Dermis microvascular lymphatic vessel endothelial cell (primary cell): ENCODE measurements around the gene EEF1G. TPM values are rescaled to one million over a fixed set of nuclear protein-coding genes. Genes with fewer than 3 reads are reported as not detected.
A peak's percentile ranks its signal among the peaks of the same experiment; 100 is the strongest.
"Not testable (repeated sequence)": the region's sequence is repeated elsewhere in the genome, so short reads cannot be mapped to it uniquely, and the experiment has no call there.

Experiments
- DNase-seq, 2 donors: peaks; one replicate each; pipeline versions ENCODE4 v3.0.0 to v3.0.0-alpha.2; 2010; ENCODE audit warnings: low read depth in 2 of 2
- total RNA-seq: library from RNA; depleted of rRNA; stranded (reverse); fragments of >200 nt; gene quantifications from 2 replicates; pipeline ENCODE4 v1.2.1, GENCODE V29; 2014

EEF1G gene
- total RNA-seq, 1 donor from 2014 or later: 1,142 TPM

- DNase-seq: no peak
These were observed 18.1 kb downstream of the EEF1G start for GRCh38 chr11:62555464-62556107.

DNA sequence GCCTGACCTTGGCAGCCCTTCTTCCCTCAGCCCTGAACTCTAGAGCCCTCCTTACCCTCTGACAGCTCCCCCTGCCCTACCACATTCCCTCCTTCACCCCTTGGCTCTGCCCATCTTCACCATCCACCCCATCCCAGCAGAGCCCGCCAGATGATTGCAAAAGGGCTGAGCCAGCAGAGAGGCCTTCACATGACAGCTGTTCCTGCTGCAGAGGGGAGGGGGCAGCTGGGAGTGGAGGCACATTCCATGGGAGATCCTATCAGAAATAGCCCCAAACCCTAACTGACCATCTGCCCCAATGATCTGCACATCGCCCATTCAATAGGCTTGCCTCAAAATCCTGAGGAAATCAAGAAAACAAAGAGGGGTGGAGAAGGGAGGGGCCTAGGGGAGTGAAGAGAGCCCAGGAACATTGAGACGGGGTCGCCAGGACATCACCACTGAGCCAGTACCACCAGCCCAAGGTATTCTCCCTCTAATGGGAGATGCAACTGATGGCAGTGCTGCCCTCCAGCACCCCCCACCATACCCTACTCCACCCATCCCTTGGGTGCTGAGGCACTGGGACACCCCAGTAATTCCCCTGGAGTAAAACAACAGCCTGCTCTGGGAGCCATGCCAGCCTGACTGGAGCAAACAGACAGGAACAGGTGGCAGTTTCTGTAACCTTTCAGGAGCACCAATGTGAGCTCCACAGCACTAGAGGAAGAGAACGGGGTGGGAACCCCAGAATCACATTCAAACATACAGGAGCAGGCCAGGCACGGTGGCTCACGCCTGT is 19.1 kb downstream of the EEF1G start:
- no peak for DNase-seq

DNA sequence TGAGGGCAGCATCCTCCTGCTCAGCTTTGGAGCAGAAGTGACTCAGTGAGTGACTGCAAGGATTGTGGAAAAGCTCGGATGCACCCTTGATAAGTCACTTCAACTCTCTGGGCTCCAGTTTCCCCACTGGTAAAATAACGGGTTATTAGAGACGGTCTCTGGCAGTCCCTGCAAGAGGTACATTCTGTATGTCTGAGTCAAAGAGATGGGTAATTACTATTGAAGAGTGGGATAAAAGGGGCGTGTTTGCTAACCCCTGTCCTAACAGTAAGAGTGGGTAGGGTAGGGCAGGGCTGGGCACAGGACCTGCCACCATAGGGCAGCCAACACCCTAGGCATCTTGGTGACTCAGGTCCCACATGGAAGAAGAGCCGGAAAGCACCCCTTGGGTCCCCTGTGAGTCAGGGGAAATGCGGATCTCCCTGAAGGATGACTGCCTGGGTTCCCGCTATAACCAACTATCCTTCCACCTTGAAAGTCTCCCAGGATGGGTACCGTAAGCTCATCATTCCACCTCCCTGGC is 19.8 kb downstream of the EEF1G start:
- peak in 1 of 2 donors; percentile 54 for DNase-seq

DNA sequence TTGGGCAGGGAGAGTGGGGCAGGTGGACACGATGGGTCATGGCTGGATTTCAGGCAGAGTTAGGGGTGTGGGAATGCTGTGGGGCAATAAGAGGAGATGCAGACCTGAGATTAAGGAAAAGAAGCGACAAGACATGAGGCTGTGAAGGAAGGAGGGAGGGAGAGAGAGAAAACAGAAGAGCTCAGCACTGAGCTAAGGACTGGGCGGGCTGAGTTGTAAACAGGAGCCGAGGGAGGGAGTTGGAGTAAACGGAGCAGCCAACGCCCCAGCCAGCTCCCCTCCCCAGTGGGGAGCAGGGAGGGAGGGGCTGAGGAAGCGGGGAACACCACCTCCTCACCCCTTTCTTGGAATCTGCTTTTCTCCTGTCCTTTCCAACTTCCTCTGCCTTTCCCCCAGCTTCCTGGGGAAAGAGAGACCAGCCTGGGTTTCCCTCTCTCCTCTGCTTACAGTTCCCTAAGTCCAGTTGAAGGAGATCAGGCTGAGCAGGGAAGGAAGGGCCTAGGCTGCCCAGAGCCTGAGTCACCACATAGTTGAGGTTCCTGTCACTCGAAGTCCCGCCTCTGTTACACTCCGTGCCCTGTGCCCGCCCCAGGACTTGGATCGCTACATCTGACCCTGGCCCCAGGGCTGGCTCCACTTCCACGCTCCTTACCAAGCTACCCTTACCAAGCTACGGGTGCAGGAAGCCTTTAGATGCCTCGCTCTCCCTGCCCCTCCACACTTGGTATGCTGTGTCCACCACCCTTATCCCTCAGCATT is 20.4 kb downstream of the EEF1G start:
- peak in 1 of 2 donors; percentile 88 for DNase-seq

- peak in 1 of 2 donors; percentile 50 for DNase-seq
These were observed 21.1 kb downstream of the EEF1G start for GRCh38 chr11:62552485-62553079.

DNA sequence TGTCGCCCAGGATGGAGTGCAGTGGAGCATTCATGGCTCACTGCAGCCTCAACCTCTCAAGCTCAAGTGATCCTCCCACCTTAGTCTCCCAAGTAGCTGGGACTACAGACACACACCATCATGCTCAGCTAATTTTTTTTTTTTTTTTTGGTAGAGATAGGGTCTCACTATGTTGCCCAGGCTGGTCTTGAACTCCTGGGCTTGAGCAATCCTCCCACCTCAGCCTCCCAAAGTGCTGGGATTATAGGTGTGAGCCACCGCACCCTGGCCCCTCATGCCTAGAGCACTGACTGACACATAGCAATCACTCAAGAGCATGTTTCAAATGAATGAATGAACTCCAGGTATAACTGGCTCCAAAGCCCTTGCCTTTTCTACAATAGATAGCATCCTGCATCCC is 23.2 kb downstream of the EEF1G start:
- not testable (repeated sequence) for DNase-seq

DNA sequence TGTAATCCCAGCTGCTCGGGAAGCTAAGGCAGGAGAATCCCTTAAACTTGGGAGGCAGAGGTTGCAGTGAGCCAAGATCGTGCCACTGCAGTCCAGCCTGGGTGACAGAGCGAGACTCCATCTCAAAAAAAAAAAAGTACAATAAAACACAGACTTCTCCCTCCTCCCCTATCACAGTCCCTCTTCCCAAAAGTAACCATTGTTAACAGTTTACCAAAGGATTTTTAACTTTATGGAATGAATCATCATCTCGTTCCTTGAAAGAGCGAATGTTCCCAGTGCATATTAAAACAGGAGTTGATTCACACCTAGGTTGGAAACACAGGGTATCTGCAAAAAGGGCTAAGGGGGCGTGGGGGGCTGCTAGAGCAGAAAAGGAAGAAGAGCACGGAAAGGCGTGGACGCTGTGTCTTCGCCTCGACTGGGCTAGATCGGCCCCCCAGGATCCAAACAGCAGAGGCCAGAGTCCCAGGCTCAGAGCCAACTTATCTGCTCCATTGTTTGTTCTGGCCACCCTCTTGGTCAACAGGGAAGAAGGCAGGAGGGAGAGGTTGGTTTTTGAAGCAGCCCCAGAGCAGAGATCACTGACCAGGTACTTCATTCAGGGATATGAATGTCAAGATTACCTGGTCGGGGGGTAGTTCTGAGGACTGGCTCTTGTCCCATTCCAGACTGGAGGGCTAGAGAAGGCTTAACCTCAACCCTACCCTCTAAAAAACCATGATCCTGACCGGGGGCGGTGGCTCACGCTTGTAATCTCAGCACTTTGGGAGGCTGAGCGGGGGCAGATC is 25.0 kb downstream of the EEF1G start:
- DNase-seq: peak in 1 of 2 donors; percentile 70

DNA sequence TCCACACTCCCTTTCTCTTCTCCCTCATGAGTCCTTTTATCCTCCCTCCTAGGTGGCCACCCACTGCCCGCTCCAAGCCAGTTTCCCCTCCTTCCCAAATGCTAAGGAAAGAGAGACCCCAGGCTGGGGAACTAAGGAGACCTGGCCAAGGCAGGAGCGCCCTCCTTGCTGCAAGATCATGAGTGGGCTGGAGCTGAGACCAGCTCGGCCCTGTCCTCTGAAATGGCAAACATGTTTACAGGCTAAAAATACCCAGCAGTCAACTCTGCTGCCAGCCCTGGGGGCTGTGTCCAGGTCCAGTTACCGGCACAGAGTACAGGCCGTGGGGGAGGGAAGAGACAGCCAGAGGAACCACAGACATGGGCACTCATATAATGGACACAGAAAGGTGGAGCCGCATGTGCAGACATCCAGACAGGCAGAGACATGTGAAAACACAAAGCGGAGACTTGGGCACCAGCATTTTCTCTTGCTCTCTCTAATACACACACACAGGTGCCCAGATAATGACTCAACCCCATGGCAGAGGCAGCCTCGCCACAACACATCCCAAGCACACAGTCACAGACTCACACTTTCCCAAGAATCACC is 25.9 kb downstream of the EEF1G start:
- peak in 1 of 2 donors; percentile 51 for DNase-seq

DNA sequence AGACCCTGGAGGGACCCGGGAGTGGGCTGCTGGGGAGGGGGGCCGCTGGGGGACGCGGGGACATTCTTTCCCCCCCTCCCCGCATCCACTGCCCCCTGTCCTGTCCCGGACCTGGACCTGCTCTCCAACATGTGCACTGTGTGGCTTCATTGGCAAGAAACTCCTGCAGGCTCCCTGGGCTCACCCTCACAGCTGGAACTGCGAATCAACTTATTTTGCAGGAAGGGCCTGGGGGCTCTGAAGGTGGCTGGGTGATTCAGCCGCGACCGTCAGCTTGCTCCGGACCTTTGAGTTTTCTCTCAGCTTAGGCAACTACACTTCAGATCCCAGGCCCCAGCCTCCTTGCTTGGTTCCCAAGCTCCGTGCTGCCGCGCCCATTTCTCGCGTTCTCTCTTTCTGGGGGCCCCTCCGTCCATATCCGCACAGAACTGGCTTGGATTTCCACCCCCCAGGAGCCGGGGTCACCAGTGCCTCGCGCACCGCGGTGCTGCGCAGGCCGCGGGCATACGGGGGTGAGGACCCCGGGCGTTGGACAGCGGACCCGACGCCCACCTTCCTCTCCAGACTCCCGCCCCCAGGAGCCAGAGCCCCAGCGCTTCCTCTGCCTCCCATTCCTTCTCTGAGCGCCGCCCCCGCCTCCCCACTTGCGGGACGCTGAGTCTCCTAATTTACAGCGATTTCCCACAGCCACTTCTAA is 26.6 kb downstream of the EEF1G start:
- peak in 1 of 2 donors; percentile 43 for DNase-seq

DNA sequence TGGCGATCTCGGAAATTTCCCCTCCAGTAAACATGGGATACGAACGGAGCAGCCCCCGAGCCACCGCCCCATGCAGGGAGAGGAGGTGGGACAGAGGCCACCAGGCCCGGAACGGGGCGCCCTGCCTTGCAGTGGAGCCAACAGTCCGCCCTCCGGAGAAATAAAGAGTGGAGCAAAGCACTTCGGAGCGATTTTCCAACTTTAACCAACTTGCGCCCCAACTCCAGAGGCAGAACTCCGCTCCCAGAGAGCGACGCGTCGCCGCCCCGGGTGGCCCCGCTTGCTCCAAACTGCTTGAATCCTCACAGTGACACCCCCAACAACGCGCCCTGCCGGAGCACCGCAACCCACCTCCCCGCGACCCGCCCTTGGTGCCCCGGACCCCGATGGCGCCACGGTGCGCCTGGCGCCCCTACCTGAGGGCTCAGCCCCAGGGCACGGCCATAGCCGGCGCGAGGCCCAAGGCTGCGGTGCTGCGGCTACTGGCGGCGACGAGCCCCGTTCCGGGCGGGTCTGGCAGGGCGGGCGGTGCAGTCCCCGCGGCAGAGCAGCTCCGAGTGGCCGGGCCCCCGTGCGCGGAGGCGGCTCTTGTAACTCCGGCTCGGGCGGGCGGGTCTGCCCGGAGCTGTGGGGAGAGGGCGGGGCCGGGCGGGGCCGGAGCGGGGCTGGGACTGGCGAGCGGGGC is 27.3 kb downstream of the EEF1G start, which contains the start of gene AHNAK:
Gene AHNAK, minus strand, starts transcription at position 563 of the 685 bp plus-strand sequence. CDS start 10,708 bp downstream, outside the sequence.
- DNase-seq: peak in 1 of 2 donors; percentile 78

DNA sequence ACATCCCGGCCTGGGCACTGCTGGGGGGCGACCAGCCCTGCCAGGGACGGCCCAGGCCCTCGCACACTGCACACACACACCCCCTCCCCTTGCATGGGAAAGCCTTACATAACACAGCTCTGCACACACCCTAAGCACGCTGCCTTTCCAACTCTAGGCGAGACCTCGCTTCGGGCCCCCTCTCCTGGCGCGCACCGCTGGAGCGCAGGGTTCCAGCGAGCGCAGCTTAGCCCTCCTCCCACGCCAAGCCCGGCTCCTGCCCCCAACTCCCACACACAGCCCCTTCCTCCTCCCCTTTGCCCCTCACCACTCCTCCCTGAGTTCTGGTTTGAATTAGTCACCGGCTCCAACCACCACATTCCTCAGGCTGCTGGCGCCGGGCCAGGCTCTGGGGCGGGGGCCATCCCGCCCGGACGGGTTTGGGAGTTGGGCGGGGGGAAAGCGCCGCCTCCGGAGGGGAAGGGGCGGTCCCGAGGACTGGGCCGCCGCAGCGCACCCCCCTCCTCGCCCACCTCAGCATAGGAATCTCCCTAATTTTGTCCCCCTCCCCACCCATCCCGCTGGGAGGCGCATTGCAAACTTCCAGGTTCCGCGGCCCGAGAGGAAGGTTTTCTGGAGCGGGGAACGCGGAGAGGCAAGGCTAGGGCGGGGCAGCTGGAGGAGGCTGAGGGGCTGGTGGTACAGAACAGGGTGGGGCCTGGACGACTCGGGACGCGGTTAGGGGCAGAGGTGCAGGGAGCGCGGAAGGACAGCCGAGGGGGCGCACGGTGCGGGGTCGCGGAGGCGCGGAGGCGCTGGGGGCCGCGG is 28.1 kb downstream of the EEF1G start:
- peak in 1 of 2 donors; percentile 90 for DNase-seq

DNA sequence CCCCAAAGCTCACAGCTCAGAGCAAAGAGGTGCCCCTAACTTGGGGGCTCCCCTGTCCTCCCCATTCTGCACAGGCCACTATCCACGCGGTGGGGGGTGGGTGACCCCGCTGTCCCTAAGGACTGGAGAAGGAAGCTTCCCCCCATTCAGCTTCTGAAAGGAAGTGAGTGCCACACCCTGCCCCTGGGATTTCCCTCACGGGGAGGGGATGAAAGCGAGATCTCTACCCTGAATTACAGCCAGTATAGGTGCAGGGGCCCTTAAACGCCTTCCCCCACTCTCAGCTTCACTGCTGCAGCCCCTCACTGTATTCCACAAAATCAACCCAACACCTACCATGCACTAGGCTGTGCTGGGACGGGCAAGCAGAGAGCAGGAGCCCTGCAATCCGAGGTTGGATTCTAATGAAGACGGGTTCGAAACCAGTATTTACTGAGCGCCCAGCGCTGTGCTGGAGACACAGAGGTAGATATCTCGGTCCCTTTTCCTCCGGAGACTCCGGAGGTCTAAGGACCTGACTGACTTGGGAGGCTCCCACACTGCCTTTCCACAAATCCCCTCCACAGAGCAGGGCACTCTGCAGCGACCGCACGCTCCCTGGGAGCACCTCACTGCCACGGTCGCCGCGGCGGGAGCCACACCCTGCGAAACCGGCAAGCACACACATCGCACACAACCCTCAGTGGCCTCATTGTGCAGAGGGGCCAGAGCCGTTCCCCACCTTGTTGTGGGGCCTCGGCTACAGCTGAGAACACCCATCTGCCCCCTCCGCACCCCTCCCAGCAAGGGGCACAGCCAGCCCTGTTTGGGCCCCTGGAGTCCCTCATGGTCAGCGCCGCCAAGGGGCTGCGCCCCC is 28.9 kb downstream of the EEF1G start:
- peak in 1 of 2 donors; percentile 29 for DNase-seq

- peak in 1 of 2 donors; percentile 16 for DNase-seq
These were observed 29.8 kb downstream of the EEF1G start for GRCh38 chr11:62543680-62544444.

DNA sequence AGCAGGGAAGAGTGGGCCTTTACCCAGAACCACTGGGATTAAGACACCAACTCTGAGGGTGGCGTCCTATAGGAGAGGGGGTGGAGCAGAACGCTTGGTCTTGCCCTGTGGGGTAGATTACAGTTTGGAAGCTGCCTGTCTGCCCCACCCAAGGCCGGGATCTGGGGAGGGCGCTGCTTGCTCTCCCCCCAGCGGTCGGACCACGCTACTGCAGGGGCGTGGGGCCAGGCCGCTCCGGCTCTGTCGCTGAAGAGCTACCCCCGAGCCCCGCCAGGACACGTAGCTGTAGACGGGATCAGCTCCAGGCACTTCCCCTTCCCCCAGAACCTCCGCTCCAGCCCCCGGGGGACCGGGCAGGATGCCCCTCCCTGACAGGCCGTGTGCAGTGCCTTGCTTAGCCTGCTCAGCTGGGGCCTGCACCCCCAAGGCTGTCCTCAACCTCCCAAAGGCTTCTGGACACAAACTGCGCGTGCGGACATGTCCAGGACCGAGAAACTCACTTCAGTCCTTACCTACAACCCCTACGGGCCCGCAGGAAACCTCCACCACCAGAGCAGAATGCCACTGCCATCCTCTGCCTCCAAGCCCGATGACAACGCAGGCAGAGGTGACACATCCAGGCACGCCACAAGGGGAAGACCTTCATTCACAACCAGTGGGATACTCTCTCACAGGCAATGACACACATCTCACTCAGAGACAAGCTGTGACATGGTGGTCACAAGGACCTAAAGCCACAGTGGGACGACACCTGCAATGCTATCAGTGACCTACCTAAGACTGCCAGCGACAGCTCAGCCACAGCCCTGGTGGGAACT is 30.7 kb downstream of the EEF1G start:
- peak in 1 of 2 donors; percentile 74 for DNase-seq

DNA sequence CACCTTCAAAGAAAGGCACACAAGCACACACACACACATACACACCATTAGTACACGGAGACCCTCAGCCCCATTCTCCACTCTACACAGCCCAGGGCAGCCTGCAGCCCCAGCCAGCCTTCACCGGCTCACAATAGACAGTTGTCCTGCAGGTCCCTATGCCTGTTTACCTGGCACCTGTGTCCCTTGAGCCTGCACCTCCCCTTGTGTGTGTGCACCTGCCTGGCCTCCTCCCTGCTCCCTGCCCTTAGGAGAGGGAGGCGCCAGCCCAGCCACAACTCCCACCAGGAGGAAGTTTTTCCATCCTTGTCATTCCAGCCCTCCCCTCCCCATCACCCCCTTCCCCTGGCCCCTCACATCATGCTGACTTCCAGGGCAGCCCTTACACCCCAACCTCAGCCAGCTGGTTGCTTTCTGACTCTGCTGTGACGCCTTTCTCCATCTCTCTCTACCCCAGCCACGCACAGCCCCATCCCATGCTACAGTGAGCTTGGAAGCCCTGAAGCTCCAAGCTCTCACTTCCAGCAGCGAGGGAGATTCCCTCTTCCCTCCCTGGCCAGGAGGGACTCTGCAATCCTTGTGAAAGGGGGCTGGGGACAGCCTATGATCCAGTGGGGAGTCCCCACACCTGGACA is 31.5 kb downstream of the EEF1G start:
- DNase-seq: no peak
